ELF-1 (cell line): ENCODE measurements around the gene MEF2A.

ENCODE experiments used
- DNase-seq: peaks from one replicate; pipeline ENCODE4 v3.0.0-alpha.2; 2016; ENCODE audit warnings: low read depth, low spot score

MEF2A gene

DNA sequence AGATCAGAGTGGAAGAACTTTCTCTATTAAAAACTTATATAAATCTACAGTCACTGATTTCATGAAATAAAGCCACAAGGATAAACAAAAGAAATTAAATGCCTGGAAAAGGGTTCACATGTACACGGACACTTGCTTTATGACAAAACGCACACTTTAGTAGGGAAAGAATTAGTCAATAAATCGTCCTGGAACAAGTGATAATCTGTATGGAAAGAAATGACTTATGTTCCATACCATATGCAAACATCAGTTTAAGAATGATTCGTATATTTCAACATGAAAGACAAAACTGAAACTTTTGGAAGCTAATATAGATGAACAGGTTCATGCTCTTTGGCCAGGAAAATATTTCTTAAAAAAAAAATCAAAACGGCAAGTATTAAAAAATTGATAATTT lies 40.2 kb downstream of the MEF2A start:
- no peak for DNase-seq

DNA sequence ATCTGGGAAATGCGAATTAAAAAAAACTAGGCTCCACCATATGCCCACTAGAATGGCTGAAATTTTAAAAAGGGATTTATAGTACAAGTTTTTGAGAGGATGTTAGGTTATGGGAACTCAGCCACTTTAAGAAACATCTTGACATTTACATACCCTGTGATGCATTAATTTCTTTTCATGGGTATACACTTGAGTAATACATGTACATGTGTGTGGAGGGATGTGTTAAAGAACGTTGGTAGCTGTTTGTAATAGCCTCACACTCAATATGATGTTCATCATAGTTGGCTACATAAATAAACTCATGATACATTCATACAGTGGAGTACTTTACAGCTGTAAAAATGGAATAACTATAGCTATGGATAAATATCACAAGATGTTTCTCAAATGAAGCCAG lies 40.9 kb downstream of the MEF2A start:
- no peak for DNase-seq

DNA sequence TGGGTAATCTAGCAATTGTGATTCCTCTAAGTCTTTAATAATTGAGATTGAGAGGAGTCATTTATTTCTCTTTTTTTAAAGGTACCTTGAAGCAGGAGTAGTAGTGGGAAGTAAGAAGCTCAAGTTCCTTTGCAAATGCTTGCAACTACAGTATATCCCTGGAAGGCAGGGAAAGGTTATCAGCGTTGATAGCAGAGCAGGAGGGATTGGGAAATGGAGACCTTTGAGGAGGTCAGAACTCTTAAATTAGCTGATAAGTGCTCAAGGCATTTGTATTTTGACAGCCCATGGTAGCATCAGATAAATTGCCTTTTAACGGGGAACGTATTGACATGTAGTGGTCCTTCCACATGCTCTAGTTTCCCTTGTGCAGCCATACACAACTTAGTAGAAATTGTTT lies 47.7 kb downstream of the MEF2A start:
- no peak for DNase-seq

DNA sequence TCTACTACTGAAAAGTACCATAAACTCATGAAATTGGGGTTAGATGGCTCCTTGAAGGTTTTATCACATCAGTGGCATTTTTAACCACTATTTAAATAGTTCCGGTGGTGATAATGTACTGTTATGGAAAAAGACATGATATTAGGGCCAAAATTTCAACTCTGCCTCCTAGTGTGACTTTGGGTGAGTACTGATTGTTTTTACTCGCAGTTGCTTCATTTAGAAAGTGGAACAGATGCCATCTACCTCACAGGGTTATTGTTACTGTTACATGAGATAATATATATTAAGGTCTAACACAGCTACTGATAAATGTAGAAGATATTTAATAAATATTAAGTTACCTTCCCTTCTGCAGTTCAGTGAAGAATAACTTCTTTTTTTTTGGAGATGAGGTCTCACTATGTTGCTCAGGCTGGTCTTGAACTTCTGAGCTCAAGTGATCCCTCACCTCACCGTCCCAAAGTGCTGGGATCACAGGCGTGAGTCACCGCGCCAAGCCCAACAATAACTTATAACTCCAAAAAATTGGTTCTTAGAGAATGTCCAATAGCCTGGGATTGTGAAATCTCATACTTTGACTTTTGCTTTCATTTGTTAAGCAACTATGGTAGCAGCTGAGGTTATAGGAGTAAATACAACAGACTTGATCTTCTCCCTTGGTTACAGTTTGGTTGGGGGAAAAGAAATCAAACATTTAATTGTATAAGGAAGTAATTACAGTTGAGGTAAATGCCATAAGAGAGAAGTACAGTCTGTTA lies 48.3 kb downstream of the MEF2A start:
- no peak for DNase-seq

DNA sequence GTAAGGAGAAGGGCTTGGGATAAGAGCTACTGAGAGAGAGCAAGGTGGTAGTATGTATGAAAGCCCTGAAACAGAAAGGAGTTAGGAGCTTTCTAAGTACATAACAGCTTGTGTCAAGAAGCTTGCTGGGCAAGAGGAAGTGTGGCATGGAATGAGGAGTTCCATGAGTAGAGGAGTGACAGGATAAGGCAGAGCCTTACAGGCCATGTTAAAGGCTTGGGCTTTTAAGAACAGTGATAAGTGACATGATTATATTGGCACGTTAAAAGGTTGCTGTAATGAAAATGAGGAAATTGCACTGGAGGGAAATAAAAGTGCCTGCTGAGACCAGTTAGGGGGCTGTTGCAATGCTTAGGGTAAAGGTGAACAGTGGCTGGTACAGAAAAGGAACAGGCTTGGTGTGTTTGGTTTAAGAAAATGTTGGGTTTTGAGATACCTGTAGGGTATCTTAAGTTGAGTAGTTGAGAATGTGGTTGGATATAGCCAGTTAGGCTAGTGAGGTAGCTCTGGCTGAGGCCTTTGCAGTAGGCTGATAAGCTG lies 49.0 kb downstream of the MEF2A start:
- DNase-seq: no peak

DNA sequence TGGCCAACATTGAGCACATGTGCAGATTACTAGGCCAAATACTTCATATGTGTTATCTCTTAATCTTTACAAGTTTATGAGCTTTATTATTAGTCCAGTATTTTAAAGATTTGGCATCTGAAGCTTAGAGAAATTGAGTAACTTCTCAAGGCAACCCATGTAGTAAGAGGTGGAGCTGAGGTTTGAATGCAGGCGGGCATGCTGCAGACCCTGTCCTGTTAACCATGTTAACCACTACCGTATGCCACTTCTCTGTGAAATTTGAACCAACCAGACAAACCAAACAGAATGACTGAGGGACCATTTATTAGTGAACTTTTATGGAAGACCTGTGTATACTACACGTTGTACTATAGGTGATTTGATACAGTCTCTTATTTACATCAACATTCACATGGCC lies 49.7 kb downstream of the MEF2A start:
- no peak for DNase-seq

DNA sequence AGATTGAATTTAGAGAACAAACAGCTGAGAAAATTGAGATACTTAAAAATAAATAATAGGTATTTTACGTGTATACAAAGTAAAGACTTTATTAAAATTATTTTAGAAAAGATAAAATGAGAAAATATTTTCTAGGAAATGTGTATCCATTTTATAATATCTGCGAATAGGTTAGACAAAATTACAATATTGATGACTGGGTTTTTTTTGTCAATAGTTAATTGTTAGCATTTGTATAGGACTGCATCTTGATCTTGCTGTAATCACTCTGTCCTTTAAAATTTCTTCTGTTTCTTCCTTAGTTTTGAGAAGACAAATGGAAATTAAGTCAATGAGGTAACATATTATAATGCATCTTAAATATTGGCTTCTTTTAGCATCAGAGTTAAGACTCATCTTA lies 50.3 kb downstream of the MEF2A start:
- no peak for DNase-seq

DNA sequence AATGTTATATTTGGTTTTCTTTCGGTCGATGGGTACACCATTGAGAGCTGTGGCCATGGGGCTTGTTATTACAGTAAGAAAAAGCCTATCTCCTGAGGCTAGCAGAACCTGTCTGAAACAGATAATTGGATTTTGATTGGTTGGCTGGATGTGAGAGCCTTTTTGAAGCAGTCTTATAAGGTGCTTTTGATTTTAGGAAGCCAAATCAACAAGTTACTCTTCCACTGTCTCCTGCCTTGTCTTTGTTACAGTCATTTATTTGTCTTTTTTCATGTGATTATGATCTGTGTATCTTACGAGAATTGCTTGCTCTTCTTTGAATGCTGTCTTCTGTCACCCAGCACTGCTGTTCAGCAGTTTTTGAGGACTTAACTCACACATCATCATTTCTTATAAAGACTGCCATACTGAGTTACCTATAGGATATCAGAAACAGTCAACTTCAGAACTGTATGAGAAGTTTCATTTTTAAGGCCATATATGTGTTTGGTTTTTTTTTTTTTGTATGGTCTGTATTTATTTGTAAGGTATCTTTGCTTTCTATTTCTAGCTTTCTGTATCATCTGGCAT lies 51.1 kb downstream of the MEF2A start:
- no peak for DNase-seq

DNA sequence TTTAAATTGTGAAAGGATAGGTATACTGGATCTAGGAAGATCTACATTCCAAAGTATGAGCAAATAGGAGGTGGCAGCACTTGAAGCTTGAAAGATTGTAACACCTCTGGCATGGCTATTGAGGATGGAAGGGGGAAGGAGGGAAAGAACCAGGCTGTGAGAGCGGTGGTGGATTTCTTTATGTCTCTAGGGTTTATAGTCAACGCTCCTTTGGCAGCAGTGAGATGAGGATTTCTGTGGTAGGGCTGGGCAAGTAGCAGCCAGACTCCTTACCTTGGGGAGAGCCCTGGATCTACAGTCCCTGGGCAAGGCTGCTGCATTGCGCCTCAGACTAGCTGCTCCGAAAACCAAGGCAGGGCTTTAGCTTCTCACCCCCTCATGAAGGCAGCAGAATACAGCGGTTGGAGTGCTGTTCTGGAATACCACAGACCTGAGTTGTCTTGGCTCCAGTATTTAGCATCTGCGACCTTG lies 53.2 kb downstream of the MEF2A start:
- DNase-seq: peak; percentile 44

DNA sequence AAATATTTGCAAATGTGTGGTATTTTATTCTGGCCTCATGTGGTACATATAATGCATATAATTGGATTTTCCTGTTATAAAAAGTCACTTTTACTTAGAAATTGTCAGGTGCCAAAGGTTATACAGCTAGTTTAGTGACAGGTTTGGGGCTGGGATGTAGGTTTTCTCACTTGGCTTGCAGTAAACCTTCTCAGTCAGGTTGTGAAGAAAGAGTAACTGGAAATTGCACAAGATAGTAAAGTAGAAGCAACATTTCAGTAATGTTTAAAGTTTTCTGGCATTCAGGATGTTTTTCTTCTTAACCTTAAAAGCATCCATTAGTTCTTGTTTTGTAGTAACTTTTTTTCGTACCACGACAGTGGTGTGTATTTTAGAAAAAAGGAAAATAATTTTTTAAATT lies 53.9 kb downstream of the MEF2A start:
- DNase-seq: no peak

DNA sequence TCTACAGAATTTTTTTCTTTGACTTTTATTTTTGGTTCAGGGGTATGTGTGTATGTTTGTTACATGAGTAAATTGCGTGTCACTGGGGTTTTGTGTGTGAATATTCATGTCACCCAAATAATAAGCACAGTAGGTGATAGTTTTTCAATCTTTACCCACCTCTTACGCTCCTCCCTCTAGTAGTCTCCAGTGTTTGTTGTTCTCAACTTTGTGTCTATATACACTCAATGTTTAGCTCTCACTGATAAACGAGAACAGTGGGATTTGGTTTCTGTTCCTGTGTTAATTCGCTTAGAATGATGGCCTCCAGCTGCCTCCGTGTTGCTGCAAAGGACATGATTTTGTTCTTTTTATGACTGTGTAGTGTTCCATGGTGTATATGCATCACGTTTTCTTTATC lies 54.4 kb downstream of the MEF2A start:
- DNase-seq: no peak

DNA sequence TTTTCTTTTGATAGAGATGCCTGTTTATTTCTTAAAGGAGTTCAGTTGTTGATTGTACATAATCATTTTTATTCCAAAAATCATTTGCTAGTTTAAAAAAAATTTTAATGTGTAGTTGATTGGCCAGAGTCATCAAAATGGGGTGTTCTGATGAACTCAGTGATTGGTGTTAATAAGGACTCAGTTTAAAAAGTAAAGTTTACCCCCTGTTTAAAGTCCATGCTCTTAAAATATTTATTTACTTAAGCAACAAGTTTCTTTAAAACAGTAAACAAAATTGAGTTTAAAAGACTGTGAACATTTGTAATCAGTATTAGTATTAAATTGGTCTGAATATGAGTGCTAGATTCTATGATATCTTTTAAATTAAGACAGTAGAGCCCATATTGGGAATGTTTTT lies 56.0 kb downstream of the MEF2A start:
- DNase-seq: no peak

DNA sequence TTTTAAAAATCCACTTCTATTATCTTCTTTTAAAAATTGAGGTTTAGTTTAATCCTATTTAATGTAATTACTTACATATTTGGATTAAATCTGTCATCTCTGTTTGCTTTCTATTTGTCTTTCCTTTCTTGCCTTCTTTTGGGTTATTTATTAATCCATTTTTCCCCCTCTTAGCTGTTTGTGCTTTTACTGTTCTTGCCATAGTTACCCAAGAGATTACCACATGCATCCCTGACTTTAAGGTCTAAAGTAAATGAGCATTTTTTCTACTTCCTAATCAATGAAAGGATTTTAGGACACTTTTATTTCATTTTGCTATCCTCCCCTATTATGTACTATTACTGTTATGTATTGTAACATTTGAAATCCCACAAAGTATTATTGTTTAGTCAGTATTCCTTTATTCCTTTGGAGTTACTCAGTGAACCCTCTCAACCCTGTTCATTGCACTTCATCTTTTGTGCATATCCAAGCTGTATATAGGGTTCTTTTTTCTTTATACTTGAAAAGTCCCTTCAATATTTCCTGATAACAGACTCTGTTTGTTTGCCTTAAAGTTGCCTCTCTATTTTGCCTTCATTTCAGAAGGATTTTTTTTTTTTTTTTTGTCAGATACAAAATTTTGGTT lies 62.7 kb downstream of the MEF2A start:
- DNase-seq: no peak

DNA sequence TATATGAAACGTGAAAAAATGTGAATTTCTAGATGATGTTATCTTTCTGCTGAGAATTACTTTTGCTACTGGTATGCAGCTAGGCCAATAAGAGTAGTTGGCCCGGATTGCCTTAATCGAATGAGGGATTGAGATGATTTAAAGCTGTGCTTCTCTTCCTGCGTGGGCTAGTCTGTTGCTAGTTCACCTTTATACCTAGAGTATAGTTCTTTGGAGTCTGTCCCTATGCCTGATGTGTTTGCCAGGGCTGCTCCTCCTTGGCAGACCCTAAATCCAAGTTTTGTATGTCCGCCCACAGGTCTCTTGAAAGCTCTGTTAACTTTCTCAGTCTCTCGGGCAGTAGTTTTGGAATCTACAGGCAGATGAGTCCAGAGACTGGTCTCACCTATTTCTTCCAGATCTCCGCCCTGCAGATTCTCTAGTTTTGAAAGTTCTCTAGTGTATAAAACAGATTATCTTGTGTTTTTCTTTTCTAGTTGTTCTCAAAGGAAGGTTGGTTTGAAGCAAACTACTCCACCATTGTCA lies 64.9 kb downstream of the MEF2A start:
- no peak for DNase-seq

DNA sequence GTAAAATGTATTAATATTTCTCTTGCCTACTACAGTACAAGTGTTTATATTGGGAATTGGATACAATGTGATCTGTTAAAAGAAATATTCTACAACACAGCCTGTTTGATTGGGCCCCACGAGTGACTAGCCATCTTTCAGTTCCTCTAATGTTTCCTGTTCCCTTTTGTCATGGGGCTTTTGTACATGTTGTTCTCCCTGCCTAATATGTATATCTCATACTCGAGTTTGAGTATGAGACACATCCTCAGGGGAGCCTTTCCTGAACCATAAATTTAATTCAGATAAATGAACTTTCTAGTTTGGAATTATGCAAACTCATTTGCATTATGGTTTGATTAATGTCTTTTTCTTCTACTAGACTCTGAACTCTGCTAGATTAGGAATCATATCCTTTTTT lies 65.5 kb downstream of the MEF2A start:
- DNase-seq: no peak

DNA sequence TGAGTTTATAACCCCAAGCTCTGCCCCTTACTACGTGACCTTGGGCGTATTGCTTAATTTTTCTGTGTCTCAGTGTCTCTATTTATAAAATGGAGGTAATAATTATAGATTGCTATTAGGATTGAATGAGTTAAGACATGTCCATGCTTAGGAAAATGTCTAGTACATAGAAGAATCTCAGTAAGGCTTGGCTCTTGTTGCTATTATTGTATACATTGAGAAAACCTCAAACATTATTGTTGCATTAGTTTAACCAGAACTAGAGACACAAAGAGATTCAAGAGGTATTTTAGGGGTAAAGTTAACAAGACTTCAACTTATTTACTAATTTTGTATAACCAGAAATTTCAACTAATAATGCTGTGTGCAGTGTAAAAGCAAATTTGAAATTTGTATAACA lies 66.7 kb downstream of the MEF2A start:
- DNase-seq: no peak

DNA sequence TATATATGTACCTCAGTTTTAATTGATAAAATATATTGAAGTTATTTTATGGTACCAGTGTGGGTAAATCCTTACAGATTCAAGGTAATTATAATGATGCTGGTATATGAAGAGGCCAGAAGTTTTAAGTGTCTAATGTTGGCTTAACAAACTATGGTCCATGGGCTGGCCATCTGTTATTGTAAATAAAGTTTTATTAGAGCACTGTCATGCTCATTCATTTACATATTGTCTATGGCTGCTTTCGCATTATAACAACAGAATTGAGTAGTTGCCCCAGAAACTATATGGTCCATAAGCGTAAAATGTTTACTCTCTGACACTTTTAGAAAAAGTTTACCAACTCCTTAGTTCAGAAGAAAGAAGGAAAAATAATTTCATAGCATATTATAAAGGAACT lies 67.9 kb downstream of the MEF2A start:
- DNase-seq: no peak

DNA sequence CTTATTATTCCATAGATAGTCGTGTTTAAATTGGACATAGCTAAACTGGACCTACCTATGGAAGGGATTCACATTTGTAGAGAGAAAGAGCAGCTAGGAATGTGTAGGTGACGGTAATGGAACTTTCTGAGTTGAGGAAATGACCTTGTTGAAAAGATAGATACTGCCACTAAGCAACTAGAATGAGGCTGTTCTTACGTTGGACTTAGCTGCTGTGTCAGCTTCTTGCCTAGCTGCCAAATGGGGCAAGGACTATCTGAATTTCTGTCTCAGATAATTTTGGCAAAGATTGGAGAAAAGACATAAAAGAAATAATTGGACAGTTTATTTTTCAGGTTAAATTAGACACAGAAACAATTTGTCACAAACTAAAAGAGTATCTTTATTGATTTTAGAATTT lies 68.8 kb downstream of the MEF2A start:
- DNase-seq: no peak

DNA sequence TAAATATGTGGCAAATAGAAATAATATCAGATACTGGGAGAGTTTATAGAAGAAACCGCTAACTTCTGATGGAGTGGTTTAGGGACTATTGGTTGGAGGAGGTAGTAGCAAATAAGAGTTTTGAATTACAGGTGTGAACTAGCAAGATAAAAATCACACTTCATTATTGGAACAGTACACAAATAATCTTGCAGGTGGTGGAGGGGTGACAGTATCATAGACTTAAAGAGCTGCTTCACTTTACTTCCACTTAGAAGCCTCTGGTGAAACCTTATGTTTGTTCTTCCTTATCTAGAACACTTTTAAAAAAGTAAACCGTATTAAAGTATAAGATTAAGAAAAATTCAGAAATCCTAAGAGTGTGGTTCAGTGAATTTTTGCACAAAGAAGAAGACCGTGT lies 69.4 kb downstream of the MEF2A start:
- no peak for DNase-seq

DNA sequence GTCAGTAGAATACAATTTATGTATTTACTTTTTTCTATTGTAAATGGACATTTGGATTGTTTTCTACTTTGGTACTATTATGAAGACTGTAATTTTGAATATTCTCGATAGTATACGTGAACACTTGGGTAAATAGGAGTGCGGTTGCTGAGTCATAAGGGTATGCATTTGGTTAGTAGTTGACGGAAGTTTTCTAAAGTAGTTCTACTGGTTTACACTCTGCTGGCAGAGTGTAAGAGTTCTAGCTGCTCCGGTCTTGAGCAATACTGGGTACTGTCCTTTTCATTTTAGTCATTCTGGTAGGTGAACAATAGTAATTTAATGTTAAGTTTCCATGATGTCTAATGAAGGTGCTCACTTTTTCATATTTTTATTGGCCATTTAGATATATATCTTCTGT lies 70.0 kb downstream of the MEF2A start:
- no peak for DNase-seq

DNA sequence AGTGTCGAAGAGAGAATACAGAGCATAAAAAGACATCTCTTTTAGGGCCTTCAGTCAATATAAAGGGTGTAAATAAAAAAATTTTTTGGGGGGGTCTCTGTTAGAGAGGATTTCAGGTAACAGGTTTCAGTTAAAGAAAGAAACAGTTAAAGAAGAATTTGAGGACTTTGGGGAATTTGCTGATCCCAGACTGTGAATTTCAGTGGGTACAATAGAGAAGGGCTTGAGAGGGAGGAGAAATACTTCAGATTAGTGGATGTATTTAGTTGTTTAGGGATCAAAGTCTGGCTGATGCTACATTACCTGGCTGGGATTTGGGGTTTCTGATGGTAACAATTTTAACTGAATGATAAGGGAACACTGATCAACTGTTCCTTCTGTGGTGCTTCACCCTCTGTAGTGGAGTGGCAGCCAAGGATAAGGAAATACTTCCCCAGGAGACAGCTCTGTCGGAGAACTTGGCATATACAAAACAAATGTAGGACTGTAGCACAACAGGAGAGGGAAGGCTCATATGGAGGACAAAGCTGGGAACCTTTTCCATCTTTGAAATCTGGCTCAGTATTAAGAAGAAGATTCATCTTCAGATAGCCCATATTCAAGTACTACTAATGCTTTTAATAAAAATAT lies 79.2 kb downstream of the MEF2A start:
- no peak for DNase-seq

DNA sequence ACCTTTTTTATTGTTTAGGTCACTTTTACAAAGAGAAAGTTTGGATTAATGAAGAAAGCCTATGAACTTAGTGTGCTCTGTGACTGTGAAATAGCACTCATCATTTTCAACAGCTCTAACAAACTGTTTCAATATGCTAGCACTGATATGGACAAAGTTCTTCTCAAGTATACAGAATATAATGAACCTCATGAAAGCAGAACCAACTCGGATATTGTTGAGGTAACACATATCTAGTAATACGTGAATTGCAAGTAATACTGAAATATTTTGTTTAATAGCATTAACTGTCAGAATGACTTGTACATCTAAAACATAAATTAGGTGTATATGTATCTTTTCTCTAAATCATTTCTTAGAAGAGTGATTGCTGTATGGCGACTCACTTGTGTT lies 79.8 kb downstream of the MEF2A start:
- no peak for DNase-seq
